Limb (tissue), 2 donors: Measurements from ENCODE around the gene MYO15B.

Experiments used
- DNase-seq, 2 donors: peaks; one replicate each; pipeline ENCODE4 v3.0.0-alpha.2; 2016; ENCODE audit errors: extremely low spot score in 2 of 2

The MYO15B gene

DNA sequence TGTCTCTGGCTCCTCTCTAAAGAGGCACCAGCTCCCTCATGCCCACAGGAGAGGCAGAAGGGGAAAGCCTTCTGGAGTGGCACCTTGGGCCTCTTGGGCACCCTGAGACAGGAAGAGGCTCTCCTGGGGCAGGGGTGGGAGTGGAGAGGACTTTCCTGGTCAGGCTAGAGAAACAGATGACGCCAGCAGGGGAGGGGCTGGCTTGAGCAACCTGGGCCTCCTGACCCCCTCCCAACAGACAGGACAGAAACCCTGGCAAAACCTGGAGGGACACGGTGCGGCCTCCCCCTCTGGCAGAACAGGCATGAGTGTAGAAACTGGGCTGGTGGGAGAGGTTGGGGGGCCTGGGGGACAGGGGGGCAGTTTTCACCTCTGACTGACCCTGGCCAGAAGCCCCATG is 51.7 kb downstream of the MYO15B start:
- no peak for DNase-seq

DNA sequence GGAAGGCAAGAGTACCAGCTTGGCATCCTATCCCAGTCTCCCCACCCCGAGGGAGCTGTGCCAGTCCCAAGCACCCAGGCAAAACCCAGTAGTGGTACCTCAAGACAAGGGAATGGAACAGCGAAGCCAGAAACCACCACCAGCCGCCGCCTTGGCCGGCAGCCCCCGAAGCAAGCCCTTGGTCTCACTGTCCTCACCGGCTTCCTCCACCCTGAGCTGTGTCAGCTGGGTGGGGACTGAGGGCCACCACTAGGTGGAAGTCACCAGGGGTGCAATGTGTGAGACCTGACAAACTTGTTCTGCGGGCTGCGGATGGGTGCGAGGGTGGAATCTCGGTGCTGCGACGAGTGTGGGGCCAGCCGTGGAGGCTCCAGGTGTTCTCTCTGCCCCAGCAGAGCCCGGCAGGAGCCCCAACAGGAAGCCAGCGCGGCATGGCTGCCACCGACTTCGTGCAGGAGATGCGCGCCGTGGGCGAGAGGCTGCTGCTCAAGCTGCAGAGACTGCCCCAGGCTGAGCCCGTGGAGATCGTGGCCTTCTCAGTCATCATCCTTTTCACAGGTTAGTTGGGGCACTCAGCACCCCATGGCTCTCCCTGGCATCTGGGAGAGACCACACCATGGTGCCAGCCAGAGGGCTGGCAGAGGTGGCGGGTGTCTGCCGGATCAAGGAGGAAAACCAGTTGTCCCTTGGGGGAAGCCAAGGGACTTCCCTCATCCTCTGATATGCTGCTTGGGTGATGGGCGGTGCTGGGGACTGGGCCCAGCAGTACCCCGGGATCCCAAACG is 52.4 kb downstream of the MYO15B start:
- peak in 1 of 2 donors; percentile 33 for DNase-seq

DNA sequence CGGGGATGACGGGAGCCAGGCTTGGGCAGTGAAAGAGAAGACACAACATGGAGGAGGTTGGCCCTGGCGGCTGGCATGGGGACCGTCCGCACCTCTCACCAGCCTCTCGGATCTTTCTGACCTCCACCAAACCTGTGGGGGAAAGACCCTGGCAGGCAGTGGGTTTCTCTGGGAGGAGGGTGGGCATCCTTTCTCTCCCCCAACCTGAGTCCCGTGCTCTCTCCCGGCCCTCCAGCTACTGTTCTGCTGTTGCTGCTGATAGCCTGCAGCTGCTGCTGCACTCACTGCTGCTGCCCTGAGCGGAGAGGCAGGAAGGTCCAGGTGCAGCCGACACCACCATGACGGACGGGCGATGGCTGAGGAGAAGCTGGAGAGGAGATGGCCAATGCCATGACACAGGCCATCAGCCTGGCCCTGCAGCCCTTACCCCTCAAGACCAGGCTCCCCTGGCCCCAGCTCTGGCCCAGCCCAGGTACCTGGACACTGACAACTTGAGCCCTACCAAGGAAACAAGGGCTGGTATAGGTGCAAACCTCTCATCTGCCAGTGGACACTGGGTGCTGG is 53.0 kb downstream of the MYO15B start:
- DNase-seq: no peak

DNA sequence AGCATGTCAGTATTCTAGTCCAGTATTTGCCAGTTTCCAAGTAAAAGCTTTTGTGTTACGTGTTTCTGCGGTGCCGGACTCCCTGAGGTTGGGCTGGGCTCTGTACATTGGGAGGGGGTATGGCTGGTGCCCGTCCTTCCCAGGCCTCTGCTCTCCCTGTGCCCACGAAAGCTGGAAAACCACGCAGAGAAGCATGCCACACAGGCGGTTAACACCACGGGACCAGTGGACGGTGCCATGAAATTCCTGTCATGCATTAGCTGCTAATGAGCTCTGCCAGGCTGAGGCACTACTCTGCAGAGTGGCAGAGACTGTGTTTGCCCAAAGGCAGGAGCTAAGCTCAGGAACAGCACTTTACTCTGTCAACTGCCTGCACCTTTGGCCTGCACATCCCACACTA is 53.7 kb downstream of the MYO15B start:
- DNase-seq: no peak

DNA sequence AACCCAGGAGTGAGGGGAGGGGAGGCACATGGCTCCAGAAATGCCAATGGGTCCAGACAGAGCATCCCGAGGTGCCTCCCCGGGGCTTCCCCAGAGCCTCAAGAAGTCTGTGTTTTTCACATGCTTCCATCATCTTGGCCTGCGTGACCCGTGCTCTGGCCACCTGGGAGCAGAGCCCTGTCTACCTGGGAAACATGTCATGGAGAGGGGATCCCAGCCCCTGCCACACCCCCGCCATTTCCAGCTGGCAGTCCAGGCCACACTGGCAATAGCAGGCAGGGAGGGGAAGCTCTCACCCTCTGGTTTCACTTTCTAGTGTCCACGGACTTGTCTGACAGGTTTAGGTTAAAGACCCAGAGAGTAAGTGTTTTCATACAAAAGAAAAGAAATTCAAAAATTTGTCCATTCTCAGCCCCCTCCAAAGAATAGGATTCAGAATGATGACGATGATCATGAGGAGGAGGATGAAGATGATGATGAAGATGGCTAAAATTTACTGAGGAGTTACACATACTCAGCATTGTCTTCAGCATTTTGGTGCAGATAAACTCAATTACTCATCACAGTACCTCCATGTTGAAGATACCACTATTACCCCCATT is 54.7 kb downstream of the MYO15B start:
- no peak for DNase-seq

DNA sequence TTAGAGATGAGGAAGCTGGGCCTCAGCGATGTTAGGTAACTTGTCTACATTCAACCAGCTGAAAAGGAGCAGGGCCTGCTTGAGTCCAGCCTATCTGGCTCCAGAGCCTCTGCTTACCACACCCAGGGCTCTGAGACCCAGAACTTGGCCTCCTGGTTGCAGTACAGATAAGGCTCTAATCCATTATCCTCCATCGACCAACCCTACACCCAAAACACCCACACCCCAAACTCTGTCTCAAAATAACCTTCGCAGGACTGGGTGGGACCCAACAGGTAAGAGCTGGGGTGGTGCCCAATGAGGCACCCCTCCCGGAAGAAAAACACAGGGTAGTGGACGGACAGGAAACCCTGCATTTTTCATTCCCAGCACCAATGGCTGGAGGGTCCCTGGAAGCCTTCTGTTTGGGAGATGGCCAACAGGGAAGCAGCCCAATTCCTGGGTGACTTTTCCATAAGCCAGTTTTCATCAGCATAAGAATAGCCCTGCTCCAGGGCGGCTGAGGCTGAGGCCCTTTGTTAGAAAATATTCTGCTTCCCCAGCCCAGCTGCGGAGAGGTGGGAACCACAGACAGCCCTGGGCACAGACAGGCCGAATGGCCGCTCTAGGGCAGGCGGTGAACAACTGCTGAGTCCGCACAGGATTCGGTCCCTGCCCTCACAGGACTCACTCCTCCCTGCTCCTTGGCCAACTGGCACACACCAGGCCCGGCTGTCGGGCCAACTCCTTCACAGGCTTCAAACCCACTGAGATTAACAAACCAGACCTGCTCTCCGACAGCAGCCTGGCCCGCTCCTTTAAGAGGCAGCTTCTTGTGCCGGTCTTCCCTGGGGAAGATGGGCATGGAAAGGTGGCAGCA is 55.4 kb downstream of the MYO15B start:
- no peak for DNase-seq

DNA sequence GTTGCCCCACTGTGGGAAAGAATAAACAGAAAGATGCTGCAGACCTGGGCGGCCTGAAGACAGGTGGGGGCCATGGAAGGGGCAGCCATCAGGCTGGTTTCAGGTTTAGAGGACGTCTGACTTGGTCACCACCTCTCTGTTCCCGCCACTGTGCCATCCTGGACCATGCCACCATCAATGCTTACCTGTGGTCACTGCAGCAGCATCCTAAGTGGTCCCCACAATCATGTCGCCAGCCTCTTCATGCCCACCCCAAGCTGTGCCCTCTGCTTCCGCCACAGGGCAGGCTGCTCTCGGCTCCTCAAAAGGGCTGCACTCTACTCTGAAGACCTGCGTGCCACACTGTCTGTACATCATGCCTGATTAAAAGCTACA is 56.0 kb downstream of the MYO15B start:
- DNase-seq: no peak

DNA sequence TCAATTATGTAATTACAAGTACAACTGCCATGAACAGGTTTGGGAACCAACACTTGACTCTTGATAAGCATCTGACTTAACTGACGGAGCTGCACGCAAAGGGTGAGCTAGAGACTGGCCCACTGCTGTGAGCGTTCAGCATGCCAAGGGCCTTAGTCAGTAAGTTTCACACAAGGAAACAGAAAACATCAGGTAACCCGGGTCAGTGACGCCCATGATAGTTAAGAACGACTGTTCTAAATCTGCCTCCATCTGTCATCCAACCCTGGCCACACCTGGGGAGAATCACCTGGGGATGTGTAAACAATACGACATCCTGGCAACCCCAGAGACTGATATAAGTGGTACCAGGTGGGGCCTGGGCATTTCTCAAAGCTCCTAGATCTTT is 57.9 kb downstream of the MYO15B start:
- DNase-seq: no peak

DNA sequence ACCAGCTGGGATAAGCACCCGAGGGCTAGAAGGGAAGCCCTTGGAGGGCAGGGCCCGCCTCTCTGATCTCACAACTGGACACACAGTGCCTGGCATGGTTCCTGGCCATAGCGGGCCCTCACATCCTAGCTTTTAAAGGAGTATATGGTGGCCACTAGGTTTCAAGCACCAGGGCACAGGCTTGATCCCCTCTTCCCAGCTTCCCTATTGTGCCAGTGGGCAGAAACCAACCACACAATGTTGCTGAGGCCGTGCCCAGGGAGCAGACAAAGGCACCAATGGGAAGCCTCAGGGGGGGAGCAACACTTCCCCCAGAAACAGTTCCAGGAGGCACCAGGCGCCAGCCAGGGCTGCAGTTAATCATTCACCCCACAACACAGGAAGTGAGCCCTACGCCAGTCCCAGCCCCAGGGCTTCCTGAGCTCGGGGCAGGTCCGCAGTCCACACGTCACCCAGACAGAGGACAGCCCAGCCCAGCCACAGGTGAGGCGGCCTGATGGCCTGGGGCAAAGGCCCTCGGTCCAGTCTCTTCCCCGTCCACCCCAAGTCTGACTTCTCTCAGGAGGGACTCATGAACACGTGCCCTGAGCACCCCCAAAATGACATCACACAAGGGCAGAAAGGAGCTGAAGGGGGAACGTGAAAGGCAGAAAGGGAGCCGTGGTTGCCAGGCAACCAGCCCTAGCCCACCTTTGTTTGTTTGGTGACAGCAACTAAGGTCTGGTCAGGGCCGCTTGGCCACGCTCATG is 58.5 kb downstream of the MYO15B start:
- no peak for DNase-seq

DNA sequence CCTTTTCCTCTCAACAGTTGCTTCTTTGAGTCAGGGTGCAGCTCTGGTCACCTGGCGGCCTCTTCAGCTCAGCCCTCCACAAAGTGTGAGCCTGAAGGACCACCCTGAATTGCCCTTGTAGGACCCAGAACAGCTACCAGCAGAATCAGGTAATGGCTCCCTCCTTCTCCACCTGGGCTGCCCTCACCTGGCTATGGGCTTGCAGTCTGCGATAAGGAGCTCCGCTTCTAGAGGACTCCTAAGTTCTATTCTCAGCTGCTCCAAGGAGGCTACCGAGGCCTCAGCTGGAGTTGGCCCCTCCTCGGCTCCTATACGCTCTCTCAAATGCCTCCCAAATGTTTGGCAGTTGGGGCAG is 59.0 kb downstream of the MYO15B start:
- no peak for DNase-seq

DNA sequence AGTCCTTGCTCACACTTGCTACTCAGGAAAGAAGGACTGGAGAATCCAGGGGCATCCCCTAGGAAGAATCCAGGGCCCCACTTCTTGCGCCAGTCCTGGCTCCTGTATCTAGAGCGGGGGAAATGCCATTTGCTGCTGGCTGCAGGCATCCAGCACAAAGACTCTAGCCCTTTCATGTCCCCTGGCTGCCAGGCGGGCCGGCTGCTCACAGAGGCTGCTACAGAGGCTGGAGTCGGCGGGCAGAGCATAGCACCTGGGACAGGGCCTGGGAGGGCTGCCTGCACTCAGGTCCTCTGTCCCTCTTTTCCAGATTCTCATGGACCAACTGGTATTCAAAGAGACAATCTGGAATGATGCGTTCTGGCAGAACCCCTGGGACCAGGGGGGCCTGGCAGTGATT is 59.5 kb downstream of the MYO15B start:
- no peak for DNase-seq

DNA sequence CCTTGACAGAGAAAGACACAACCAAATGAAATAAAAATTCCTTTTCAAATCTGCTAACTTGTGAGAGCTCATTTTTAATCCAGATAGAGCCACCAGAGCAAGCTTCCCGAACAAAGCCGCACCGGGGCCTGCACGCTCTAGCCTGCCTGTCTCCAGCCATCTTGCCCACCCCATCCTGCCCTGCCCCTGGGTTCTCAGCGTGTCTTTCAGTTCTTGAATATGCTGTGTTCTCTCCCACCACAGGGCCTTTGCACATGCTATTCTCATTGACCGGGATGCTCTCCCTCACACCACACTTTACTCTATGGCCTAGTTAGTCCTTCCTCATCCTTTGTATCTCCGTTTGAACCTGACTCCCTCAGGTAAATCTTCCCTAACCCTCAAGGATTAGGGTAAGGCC is 60.3 kb downstream of the MYO15B start:
- no peak for DNase-seq

DNA sequence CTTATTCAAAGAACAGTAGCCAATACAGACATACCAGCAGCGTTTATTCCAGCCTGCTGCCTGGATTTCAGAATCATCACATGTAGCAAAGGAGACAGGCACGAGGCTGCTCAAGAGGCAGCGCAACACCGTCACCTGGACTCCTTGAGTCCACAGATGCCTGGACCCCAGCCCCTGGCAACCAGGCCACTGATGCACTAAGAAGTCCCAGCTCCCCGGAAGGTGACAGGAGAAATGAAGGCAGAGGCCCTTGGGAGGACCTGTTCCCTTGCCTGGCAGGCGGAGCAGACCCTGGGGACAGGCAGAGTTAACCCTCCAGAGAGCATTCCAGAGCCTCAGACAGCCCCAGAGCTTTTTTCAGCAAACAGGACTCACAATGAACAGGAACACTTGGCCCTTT is 62.1 kb downstream of the MYO15B start:
- DNase-seq: no peak

DNA sequence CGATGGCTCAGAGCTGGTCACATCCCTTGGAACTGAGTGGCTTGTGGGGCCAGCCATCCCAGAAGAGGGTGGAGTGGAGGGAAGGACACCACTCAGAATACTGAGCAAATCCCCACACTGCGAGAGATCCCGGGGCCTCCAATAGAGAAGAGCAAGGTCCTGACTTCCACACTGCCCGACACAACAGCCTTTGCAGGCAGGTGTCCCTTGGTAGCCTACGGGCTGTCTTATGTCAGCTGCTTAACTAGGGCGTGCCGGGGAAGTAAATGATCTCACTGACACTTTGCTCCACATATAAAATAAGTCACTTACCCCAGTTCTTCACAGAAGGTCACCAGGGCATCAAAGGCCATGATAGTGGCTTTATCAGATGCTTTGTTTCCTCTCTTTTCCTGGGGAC is 63.3 kb downstream of the MYO15B start:
- DNase-seq: no peak

DNA sequence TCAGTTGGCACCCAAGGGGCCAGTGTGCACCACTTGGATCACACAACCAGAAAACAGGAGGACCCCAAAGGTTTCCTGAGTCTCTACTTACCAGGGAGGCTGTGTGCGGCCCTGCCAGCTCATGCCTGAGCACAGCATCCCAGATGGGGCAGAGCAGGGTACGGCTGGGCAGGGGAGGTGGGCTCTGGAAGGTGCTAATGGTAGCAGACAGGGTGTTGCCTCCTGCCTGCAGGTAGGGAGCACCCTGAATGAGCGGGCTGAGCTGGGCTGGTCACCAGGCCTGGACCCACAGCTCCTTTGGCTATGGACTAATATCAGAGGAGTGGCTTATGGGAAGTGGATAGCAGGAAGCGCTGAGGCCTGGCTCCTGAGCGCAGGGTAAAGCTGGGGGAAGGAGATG is 64.7 kb downstream of the MYO15B start:
- DNase-seq: no peak

DNA sequence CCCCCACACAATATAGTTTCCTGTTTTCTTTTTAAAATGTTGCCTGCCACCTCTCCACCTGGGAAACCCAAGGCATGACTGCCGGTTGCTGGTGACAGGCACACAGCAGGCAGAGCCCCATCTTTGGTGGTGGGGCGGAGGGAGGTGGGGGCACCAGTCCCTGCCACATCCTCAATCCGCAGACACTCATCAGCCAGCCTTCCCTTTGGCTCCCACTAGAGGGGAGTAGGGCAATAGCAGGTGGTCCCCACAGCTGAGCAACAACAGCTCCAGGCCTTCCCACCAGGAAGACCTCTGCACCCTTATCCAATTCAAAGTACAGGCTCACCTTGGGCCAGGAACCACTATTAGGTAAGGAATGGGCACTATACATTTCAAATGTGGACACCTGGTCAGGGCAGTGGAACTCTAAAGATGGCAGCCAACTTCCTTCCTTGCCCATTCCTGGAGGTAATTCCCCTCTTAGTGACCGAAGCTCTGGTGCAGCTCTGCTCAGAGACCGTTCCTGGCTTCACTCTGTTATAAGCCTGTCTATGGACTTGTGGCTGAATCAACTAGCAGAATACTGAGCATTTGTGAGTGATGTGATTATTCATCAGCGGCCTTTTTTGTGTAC is 65.4 kb downstream of the MYO15B start:
- DNase-seq: no peak

DNA sequence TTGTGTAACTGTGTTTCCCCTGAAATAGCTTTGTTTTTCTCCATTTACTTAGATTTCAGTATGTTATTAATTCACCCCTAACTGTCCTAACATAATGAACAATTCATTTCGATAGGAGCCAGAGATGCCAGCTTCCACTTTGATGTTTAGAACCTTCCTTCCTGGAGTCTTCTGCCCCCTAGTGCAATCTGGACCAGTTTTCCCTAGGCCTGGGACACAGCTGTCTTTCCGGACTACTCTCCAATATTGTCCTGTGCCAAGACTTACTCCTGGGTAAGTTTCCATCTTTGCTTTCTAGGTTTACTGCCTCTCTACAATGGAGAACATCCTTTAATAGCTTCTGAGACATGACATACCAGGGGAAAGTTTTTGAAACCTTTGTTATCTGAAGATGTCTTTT is 66.6 kb downstream of the MYO15B start:
- no peak for DNase-seq

DNA sequence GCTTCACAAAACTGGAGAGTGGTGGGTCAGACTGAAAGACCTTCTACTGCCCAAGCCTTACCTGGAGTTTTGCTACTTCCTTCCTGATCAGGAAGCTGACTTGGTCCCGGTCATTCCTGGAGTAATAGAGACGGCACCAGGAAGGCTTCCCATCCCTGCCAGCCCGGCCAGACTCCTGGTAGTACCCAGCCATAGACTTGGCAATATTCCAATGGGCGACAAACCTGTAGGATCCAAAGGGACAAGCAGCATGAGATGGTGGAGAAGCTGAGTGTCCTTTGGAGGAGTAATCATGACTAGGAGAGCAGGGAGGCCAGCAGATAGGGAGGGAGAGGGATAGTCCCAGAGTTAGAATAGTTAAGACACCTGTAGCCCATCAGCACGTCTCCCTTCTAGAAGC is 70.6 kb downstream of the MYO15B start:
- no peak for DNase-seq

DNA sequence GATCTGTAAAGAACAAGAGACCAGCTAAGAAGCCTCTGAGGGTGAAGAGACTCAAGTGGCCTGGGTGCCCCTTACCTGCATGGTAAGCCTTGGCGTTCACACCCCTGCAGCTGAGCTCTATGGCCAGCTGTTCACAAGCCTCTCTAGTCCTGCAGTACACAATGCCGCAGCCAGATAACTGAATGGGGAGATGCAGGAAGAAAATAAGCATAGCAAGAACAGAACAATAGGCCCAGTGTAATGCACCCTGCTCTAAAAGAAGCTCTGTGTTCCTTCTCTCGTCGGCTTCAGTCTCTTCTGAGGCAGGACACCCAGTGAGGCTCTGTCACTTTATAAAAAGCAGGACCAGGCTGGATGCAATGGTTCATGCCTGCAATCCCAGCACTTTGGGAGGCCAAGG is 73.9 kb downstream of the MYO15B start:
- no peak for DNase-seq

DNA sequence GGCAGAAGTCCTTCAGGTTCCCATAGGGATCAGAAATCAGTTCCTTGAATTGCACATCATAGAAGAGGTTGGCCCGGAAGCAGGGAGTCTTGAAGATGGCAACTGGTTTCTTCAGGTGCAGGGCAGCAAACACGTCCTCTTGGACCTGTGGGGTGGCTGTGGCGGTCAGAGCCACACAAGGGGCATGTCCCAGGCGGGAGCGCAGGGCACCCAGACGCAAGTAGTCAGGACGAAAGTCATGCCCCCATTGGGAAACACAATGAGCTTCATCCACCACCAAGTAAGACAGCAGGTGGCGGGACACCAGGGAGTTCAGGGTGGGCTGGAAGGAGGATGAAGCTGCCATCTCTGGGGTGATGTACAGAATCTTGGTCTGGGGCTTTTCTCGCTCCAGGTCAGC is 74.9 kb downstream of the MYO15B start:
- DNase-seq: no peak

DNA sequence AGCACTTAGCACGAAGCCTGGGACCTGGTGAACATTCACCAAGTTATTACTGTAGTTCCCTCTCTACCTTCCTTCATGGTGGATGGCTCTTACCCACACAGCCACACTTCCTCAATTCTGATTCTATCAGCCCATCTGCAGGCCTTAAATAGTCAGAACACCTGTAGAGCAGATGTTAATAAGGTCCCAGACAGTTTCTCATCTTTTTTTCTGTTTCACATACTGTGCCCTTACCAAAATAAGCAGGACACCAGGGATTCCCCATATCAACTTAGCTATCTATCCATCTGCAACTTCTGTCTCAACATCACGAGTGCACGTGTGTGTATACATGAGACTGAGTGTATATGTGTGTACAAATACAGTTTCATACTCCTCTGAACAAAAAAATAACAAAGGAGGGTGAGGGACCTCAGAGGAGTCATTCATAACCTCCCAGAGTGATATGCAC is 76.5 kb downstream of the MYO15B start:
- no peak for DNase-seq
